Measurements from ENCODE around the gene PITX1.
"Not testable (repeated sequence)": the region's sequence is repeated elsewhere in the genome, so short reads cannot be mapped to it uniquely, and the experiment has no call there.

Gene PITX1

GRCh38 chr5:135033901-135034235, at the start of gene PITX1:
Gene PITX1, minus strand, starts transcription at chr5:135034228. Its CDS starts 347 bp downstream, at chr5:135033881.
- no peak for DNase-seq

GRCh38 chr5:135083334-135083733, 49.3 kb upstream of the PITX1 start:
- DNase-seq, result not testable (repeated sequence)

- no peak for DNase-seq
These were observed 47.2 kb upstream of the PITX1 start for GRCh38 chr5:135081240-135081639.

- no peak for DNase-seq
These were observed 45.7 kb upstream of the PITX1 start for GRCh38 chr5:135079760-135080159.

- no peak for DNase-seq
These were observed 45.2 kb upstream of the PITX1 start for GRCh38 chr5:135079099-135079681.

GRCh38 chr5:135076801-135077200, 42.8 kb upstream of the PITX1 start:
- no peak for DNase-seq

- DNase-seq, result no peak
These were observed 42.0 kb upstream of the PITX1 start for GRCh38 chr5:135076051-135076491.

- no peak for DNase-seq
These were observed 41.6 kb upstream of the PITX1 start for GRCh38 chr5:135075621-135076020.

GRCh38 chr5:135073761-135074345, 39.8 kb upstream of the PITX1 start:
- no peak for DNase-seq

- DNase-seq, result no peak
These were observed 38.6 kb upstream of the PITX1 start for GRCh38 chr5:135072387-135073281.

GRCh38 chr5:135071311-135071710, 37.3 kb upstream of the PITX1 start:
- no peak for DNase-seq

GRCh38 chr5:135069895-135070657, 36.0 kb upstream of the PITX1 start:
- no peak for DNase-seq

- no peak for DNase-seq
These were observed 35.2 kb upstream of the PITX1 start for GRCh38 chr5:135069016-135069770.

- DNase-seq, result no peak
These were observed 33.6 kb upstream of the PITX1 start for GRCh38 chr5:135067587-135067986.

GRCh38 chr5:135066781-135067180, 32.8 kb upstream of the PITX1 start:
- DNase-seq, result no peak

- DNase-seq, result no peak
These were observed 31.6 kb upstream of the PITX1 start for GRCh38 chr5:135065306-135066265.

GRCh38 chr5:135064235-135064570, 30.2 kb upstream of the PITX1 start:
- no peak for DNase-seq

GRCh38 chr5:135063511-135064234, 29.6 kb upstream of the PITX1 start:
- no peak for DNase-seq

GRCh38 chr5:135063056-135063445, 29.0 kb upstream of the PITX1 start:
- no peak for DNase-seq

GRCh38 chr5:135062216-135063055, 28.4 kb upstream of the PITX1 start:
- no peak for DNase-seq

Data from DMS79 (cell line).